Measurements from ENCODE around the gene LCE2C. TPM values are rescaled to one million over a fixed set of nuclear protein-coding genes. Genes with fewer than 3 reads are reported as not detected.

The LCE2C gene
- total RNA-seq, 1 donor from 2014 or later: not detected

DNA sequence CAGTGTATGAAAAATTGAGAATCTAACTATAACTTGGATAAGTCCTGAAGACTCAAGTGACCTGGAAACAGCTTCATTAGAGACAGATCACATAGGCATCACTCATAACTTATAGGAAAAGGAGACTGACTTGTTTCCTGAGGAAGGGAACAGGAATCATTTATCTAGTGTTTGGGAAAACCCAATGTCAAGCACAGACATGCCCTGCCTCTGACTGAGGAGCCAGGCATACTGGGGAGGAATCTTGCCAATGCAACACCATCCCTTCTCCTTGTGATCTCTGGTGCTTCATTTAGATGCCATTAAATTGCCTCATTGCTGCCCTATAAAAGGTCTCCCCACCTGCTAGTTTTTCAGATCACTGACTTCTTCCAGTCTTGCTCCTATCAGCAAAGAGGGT lies 43.2 kb downstream of the LCE2C start:
- no peak for DNase-seq (ENCODE audit: extremely low read depth, low read depth, low spot score)

DNA sequence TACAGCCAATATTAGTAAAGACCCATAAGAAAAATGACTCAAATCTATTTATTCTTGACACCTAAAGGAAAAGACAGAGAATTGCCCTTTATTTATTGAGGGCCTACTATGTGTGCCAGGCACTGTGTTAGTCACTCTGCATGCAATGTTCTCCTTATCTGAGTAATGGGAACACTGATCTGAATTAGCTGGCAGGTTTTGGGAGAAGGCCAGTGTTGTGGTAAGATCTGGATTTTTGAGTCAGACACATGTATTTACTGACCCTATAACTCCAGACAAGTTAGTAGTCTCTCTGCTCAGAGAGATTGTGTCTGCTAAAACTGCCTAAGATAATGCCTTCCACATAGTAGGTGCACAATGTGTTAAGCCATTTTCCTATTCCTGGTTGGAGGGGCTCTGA lies 50.2 kb downstream of the LCE2C start:
- no peak for DNase-seq (ENCODE audit: extremely low read depth, low read depth, low spot score)

Other genes with a start within 250 kb of the LCE2C start
- gene LCE5A, start 164.5 kb upstream of the LCE2C start, total RNA-seq: not detected in 2 replicates
- not detected in 2 replicates for gene CRCT1, start 160.8 kb upstream of the LCE2C start, total RNA-seq
- gene LCE3E, start 108.5 kb upstream of the LCE2C start, total RNA-seq: not detected in 2 replicates
- not detected in 2 replicates for gene LCE3D, start 94.8 kb upstream of the LCE2C start, total RNA-seq
- gene LCE3C, start 75.0 kb upstream of the LCE2C start, total RNA-seq: not detected in 2 replicates
- not detected in 2 replicates for gene LCE3B, start 61.5 kb upstream of the LCE2C start, total RNA-seq
- gene LCE3A, start 52.2 kb upstream of the LCE2C start, total RNA-seq: not detected in 2 replicates
- gene LCE2D, start 11.9 kb upstream of the LCE2C start, total RNA-seq: not detected in 2 replicates
- not detected in 2 replicates for gene LCE2B, start 10.8 kb downstream of the LCE2C start, total RNA-seq
- not detected in 2 replicates for gene LCE2A, start 23.1 kb downstream of the LCE2C start, total RNA-seq
- gene LCE4A, start 32.9 kb downstream of the LCE2C start, total RNA-seq: not detected in 2 replicates
- not detected in 2 replicates for gene KPRP, start 82.7 kb downstream of the LCE2C start, total RNA-seq
- not detected in 2 replicates for gene LCE1F, start 99.9 kb downstream of the LCE2C start, total RNA-seq
- not detected in 2 replicates for gene LCE1E, start 111.0 kb downstream of the LCE2C start, total RNA-seq
- not detected in 2 replicates for gene LCE1D, start 121.4 kb downstream of the LCE2C start, total RNA-seq
- gene LCE1C, start 131.4 kb downstream of the LCE2C start, total RNA-seq: not detected in 2 replicates
- not detected in 2 replicates for gene LCE1B, start 136.7 kb downstream of the LCE2C start, total RNA-seq
- not detected in 2 replicates for gene LCE1A, start 152.2 kb downstream of the LCE2C start, total RNA-seq
- gene LCE6A, start 167.6 kb downstream of the LCE2C start, total RNA-seq: not detected in 2 replicates
- not detected in 2 replicates for gene LCE7A, start 184.7 kb downstream of the LCE2C start, total RNA-seq
- gene SMCP, start 203.0 kb downstream of the LCE2C start, total RNA-seq: not detected in 2 replicates
- not detected in 2 replicates for gene IVL, start 233.3 kb downstream of the LCE2C start, total RNA-seq